Measurements from ENCODE around the gene SMC6. TPM values are rescaled to one million over a fixed set of nuclear protein-coding genes. Genes with fewer than 3 reads are reported as not detected.

The SMC6 gene
- total RNA-seq, 1 experiment from 2014 or later, result 44.2 TPM

GRCh38 chr2:17781482-17781881 lies 27.9 kb upstream of the SMC6 start:
- 0 out of 2 replicates have a peak, but pooled peaks cover 2% of the 10 kb centered on the region for H3K4me1 ChIP-seq (ENCODE audit: low read length)
- no peaks in the 10 kb centered on the region for H3K27me3 ChIP-seq (ENCODE audit: low read length)
- H4K20me1 ChIP-seq (ENCODE audit: insufficient read depth, low read depth, low read length), result no peaks in the 10 kb centered on the region
- H2AFZ ChIP-seq (ENCODE audit: low read length), result no peak overlapping the region
- H3K9me2 ChIP-seq (replicated peaks; ENCODE audit: insufficient read depth, low read length), result no peaks in the 10 kb centered on the region; the same call in 1 of the 2 replicates
- no peak overlapping the region for H3K4me2 ChIP-seq (ENCODE audit: low read depth, low read length, poor library complexity, severe bottlenecking)
- no peaks in the 10 kb centered on the region for H3K9me3 ChIP-seq (ENCODE audit: low read length)
- no peak overlapping the region for H3K9ac ChIP-seq (ENCODE audit: low read length)
- H3K79me2 ChIP-seq (ENCODE audit: low read length), result no peaks in the 10 kb centered on the region
- H3K27ac ChIP-seq (ENCODE audit: low read length), result no peak overlapping the region
- peaks cover 62% of the 10 kb centered on the region for H3K36me3 ChIP-seq (ENCODE audit: insufficient read depth, low read length)
- DNase-seq, result no peak
- H3K4me3 ChIP-seq (ENCODE audit: low read length), result no peak overlapping the region

- Histone ChIP-seq H3K4me3 (ENCODE audit: low read length) (no peak overlapping the region), H3K27ac (ENCODE audit: low read length) (no peak overlapping the region), H3K4me1 (ENCODE audit: low read length) (no peaks in the 10 kb centered on the region), H3K4me2 (ENCODE audit: low read depth, low read length, poor library complexity, severe bottlenecking) (no peak overlapping the region), H3K9me3 (ENCODE audit: low read length) (no peaks in the 10 kb centered on the region), H3K36me3 (ENCODE audit: insufficient read depth, low read length) (peaks cover 71% of the 10 kb centered on the region), H3K9me2 (replicated peaks; ENCODE audit: insufficient read depth, low read length) (no peaks in the 10 kb centered on the region; the same call in 1 of the 2 replicates), H3K79me2 (ENCODE audit: low read length) (no peaks in the 10 kb centered on the region), H3K9ac (ENCODE audit: low read length) (no peak overlapping the region), H3K27me3 (ENCODE audit: low read length) (no peaks in the 10 kb centered on the region), H2AFZ (ENCODE audit: low read length) (no peak overlapping the region), H4K20me1 (ENCODE audit: insufficient read depth, low read depth, low read length) (no peaks in the 10 kb centered on the region)
- no peak for DNase-seq
Observed at GRCh38 chr2:17780546-17780945, 26.9 kb upstream of the SMC6 start.

- Histone ChIP-seq H3K4me1 (ENCODE audit: low read length) (no peaks in the 10 kb centered on the region), H3K4me3 (ENCODE audit: low read length) (no peak overlapping the region), H3K79me2 (ENCODE audit: low read length) (peaks cover 15% of the 10 kb centered on the region; the same call in 1 of the 2 replicates), H3K36me3 (ENCODE audit: insufficient read depth, low read length) (peaks cover 82% of the 10 kb centered on the region), H3K9ac (ENCODE audit: low read length) (no peak overlapping the region), H3K9me2 (replicated peaks; ENCODE audit: insufficient read depth, low read length) (no peaks in the 10 kb centered on the region), H3K4me2 (ENCODE audit: low read depth, low read length, poor library complexity, severe bottlenecking) (no peak overlapping the region), H4K20me1 (ENCODE audit: insufficient read depth, low read depth, low read length) (no peaks in the 10 kb centered on the region), H3K9me3 (ENCODE audit: low read length) (no peaks in the 10 kb centered on the region), H3K27ac (ENCODE audit: low read length) (no peak overlapping the region), H3K27me3 (ENCODE audit: low read length) (no peaks in the 10 kb centered on the region), H2AFZ (ENCODE audit: low read length) (no peak overlapping the region)
- DNase-seq, result no peak
Observed at GRCh38 chr2:17772532-17772931, 18.9 kb upstream of the SMC6 start.

- no peaks in the 10 kb centered on the region for H3K4me1 ChIP-seq (ENCODE audit: low read length)
- peaks cover 83% of the 10 kb centered on the region for H3K36me3 ChIP-seq (ENCODE audit: insufficient read depth, low read length)
Observed at GRCh38 chr2:17771956-17772355, 18.3 kb upstream of the SMC6 start.

GRCh38 chr2:17768894-17769293 lies 15.3 kb upstream of the SMC6 start:
- Histone ChIP-seq H3K27ac (ENCODE audit: low read length) (no peak overlapping the region), H3K79me2 (ENCODE audit: low read length) (peaks cover 26% of the 10 kb centered on the region), H3K9me3 (ENCODE audit: low read length) (no peaks in the 10 kb centered on the region), H3K9ac (ENCODE audit: low read length) (no peak overlapping the region), H4K20me1 (ENCODE audit: insufficient read depth, low read depth, low read length) (no peaks in the 10 kb centered on the region), H3K9me2 (replicated peaks; ENCODE audit: insufficient read depth, low read length) (no peaks in the 10 kb centered on the region), H3K27me3 (ENCODE audit: low read length) (no peaks in the 10 kb centered on the region), H3K4me1 (ENCODE audit: low read length) (no peaks in the 10 kb centered on the region), H3K36me3 (ENCODE audit: insufficient read depth, low read length) (peaks cover 78% of the 10 kb centered on the region), H3K4me2 (ENCODE audit: low read depth, low read length, poor library complexity, severe bottlenecking) (no peak overlapping the region), H2AFZ (ENCODE audit: low read length) (no peak overlapping the region), H3K4me3 (ENCODE audit: low read length) (no peak overlapping the region)
- no peak for DNase-seq

More at GRCh38 chr2:17771956-17772355, 18.3 kb upstream of the SMC6 start:
- no peak overlapping the region for H2AFZ ChIP-seq (ENCODE audit: low read length)
- H3K4me2 ChIP-seq (ENCODE audit: low read depth, low read length, poor library complexity, severe bottlenecking), result no peak overlapping the region
- no peak for DNase-seq
- no peak overlapping the region for H3K27ac ChIP-seq (ENCODE audit: low read length)
- no peaks in the 10 kb centered on the region for H3K9me2 ChIP-seq (replicated peaks; ENCODE audit: insufficient read depth, low read length)
- H3K79me2 ChIP-seq (ENCODE audit: low read length), result peaks cover 15% of the 10 kb centered on the region; the same call in 1 of the 2 replicates
- H4K20me1 ChIP-seq (ENCODE audit: insufficient read depth, low read depth, low read length), result no peaks in the 10 kb centered on the region
- H3K27me3 ChIP-seq (ENCODE audit: low read length), result no peaks in the 10 kb centered on the region
- no peaks in the 10 kb centered on the region for H3K9me3 ChIP-seq (ENCODE audit: low read length)
- no peak overlapping the region for H3K4me3 ChIP-seq (ENCODE audit: low read length)
- H3K9ac ChIP-seq (ENCODE audit: low read length), result no peak overlapping the region

- Histone ChIP-seq H3K9ac (ENCODE audit: low read length) (no peak overlapping the region), H3K9me2 (replicated peaks; ENCODE audit: insufficient read depth, low read length) (no peaks in the 10 kb centered on the region), H3K4me2 (ENCODE audit: low read depth, low read length, poor library complexity, severe bottlenecking) (no peak overlapping the region), H2AFZ (ENCODE audit: low read length) (no peak overlapping the region), H3K79me2 (ENCODE audit: low read length) (peaks cover 54% of the 10 kb centered on the region), H3K27me3 (ENCODE audit: low read length) (no peaks in the 10 kb centered on the region), H3K4me1 (ENCODE audit: low read length) (no peaks in the 10 kb centered on the region), H3K4me3 (ENCODE audit: low read length) (no peak overlapping the region), H4K20me1 (ENCODE audit: insufficient read depth, low read depth, low read length) (no peaks in the 10 kb centered on the region), H3K9me3 (ENCODE audit: low read length) (no peaks in the 10 kb centered on the region), H3K27ac (ENCODE audit: low read length) (no peak overlapping the region), H3K36me3 (ENCODE audit: insufficient read depth, low read length) (peaks cover 74% of the 10 kb centered on the region)
- no peak for DNase-seq
Observed at GRCh38 chr2:17765398-17765797, 11.8 kb upstream of the SMC6 start.

GRCh38 chr2:17763641-17764333 lies 10.2 kb upstream of the SMC6 start:
- Histone ChIP-seq H3K9ac (ENCODE audit: low read length) (no peak overlapping the region), H3K36me3 (ENCODE audit: insufficient read depth, low read length) (peaks cover 80% of the 10 kb centered on the region), H3K27me3 (ENCODE audit: low read length) (no peaks in the 10 kb centered on the region), H3K9me2 (replicated peaks; ENCODE audit: insufficient read depth, low read length) (no peaks in the 10 kb centered on the region), H3K4me1 (ENCODE audit: low read length) (no peaks in the 10 kb centered on the region), H4K20me1 (ENCODE audit: insufficient read depth, low read depth, low read length) (0 out of 2 replicates have a peak, but pooled peaks cover 4% of the 10 kb centered on the region), H3K27ac (ENCODE audit: low read length) (no peak overlapping the region), H2AFZ (ENCODE audit: low read length) (no peak overlapping the region), H3K4me3 (ENCODE audit: low read length) (no peak overlapping the region), H3K79me2 (ENCODE audit: low read length) (peaks cover 65% of the 10 kb centered on the region), H3K9me3 (ENCODE audit: low read length) (no peaks in the 10 kb centered on the region), H3K4me2 (ENCODE audit: low read depth, low read length, poor library complexity, severe bottlenecking) (no peak overlapping the region)
- no peak for DNase-seq

- no peak overlapping the region for H3K4me3 ChIP-seq (ENCODE audit: low read length)
- H3K36me3 ChIP-seq (ENCODE audit: insufficient read depth, low read length), result peaks cover 79% of the 10 kb centered on the region
- H3K4me2 ChIP-seq (ENCODE audit: low read depth, low read length, poor library complexity, severe bottlenecking), result no peak overlapping the region
- peaks cover 11% of the 10 kb centered on the region for H3K4me1 ChIP-seq (ENCODE audit: low read length)
- no peak for DNase-seq
- no peak overlapping the region for H3K9ac ChIP-seq (ENCODE audit: low read length)
- H4K20me1 ChIP-seq (ENCODE audit: insufficient read depth, low read depth, low read length), result 0 out of 2 replicates have a peak, but pooled peaks cover 12% of the 10 kb centered on the region
- no peak overlapping the region for H3K27ac ChIP-seq (ENCODE audit: low read length)
- H3K9me3 ChIP-seq (ENCODE audit: low read length), result no peaks in the 10 kb centered on the region
- no peaks in the 10 kb centered on the region for H3K27me3 ChIP-seq (ENCODE audit: low read length)
- no peak overlapping the region for H2AFZ ChIP-seq (ENCODE audit: low read length)
- H3K79me2 ChIP-seq (ENCODE audit: low read length), result peaks cover 68% of the 10 kb centered on the region
- H3K9me2 ChIP-seq (replicated peaks; ENCODE audit: insufficient read depth, low read length), result no peaks in the 10 kb centered on the region
Observed at GRCh38 chr2:17762451-17762850, 8.8 kb upstream of the SMC6 start.
